ENCODE measurements around the gene CHST6.

The CHST6 gene

DNA sequence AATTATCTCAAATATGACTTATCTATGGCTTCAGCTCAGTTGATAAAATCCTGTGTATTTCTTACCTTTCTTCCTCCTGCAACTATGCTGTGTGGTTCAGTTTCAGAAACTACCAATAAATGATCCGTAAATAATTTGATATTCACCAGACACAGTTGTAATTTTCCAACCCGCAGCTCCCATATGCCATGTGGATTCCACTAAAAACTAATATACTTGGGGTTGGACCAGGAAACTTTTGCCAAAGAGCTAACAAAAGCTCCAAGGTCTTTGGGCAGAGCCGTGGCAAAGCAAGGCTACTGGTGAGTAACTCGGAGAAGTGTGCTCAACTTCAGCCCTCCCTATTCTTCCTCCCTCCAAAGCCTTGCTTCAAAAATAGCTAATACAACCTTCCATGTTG lies 2.3 kb upstream of the CHST6 start:
- CTCF ChIA-PET, result interaction anchor here (0.6 to 2.4 kb wide), 10 partner anchors 9 to 298 kb away, joined by 3 to 20 read pairs (median 4); no protein-coding TSS in a partner anchor
- H3K4me1 ChIP-seq (ENCODE audit: control insufficient read depth, insufficient read depth, low read length), result peaks cover 13% of the 10 kb centered on the region

DNA sequence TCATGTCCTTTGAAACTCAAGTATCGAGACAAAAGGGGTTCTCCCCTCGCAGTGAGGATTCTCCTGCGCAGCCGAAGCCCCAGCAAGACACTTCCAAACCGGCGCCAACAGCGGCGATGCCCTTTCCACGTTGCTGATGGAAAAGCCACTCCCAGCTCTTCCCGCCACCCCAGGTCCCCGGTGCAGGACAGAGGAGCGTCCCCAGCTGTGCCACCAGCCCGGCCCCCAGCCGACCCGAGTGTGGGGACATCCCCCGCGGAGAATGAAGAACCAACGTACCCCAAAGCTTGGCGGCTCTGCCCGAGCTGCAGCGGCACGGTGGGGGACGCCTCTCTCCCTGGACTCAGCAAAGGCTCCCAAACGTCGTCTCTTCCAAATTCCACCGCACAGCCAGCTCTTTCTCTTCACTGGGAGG lies 573 bp downstream of the CHST6 start:
- Histone ChIP-seq H3K4me1 (ENCODE audit: control insufficient read depth, insufficient read depth, low read length) (peaks cover 20% of the 10 kb centered on the region), H3K4me3 (ENCODE audit: low read depth, low read length) (no peak overlapping the region), H3K36me3 (ENCODE audit: control insufficient read depth in 2 of 2, insufficient read depth in 1 of 2, low read length in 2 of 2) (no peaks in the 10 kb centered on the region), H3K9me3 (ENCODE audit: control insufficient read depth, insufficient read depth, low read depth, low read length) (no peaks in the 10 kb centered on the region), H3K27ac (ENCODE audit: extremely low read depth, low read depth, low read length) (no peak overlapping the region)
- CTCF ChIA-PET, result interaction anchor here (1.7 kb wide), 1 partner anchor 23 kb away, joined by 7 read pairs; no protein-coding TSS in a partner anchor
- POLR2A ChIA-PET, result no interaction called here
- TF ChIP-seq ZSCAN30 (tag by site-specific recombination; IDR thresholded peaks at IDR 0.05) (no peak), ZFP41 (tag by site-specific recombination; IDR thresholded peaks at IDR 0.05; ENCODE audit: borderline replicate concordance) (no peak), ZNF114 (tag by site-specific recombination; IDR thresholded peaks at IDR 0.05) (no peak), KLF1 (tag by site-specific recombination; IDR thresholded peaks at IDR 0.05) (no peak), GFI1B (tag by site-specific recombination; IDR thresholded peaks at IDR 0.05) (no peak), ZNF292 (tag by site-specific recombination; IDR thresholded peaks at IDR 0.05; ENCODE audit: borderline replicate concordance, low read depth) (no peak), ZNF175 (tag by site-specific recombination; IDR thresholded peaks at IDR 0.05) (no peak), ZNF626 (tag by site-specific recombination; IDR thresholded peaks at IDR 0.05) (no peak), ZNF132 (tag by site-specific recombination; IDR thresholded peaks at IDR 0.05; ENCODE audit: borderline replicate concordance) (no peak), ZNF239 (tag by site-specific recombination; IDR thresholded peaks at IDR 0.05) (no peak)
- TF ChIP-seq, protein P1, sequence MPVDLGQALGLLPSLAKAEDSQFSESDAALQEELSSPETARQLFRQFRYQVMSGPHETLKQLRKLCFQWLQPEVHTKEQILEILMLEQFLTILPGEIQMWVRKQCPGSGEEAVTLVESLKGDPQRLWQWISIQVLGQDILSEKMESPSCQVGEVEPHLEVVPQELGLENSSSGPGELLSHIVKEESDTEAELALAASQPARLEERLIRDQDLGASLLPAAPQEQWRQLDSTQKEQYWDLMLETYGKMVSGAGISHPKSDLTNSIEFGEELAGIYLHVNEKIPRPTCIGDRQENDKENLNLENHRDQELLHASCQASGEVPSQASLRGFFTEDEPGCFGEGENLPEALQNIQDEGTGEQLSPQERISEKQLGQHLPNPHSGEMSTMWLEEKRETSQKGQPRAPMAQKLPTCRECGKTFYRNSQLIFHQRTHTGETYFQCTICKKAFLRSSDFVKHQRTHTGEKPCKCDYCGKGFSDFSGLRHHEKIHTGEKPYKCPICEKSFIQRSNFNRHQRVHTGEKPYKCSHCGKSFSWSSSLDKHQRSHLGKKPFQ (tag by site-specific recombination; IDR thresholded peaks at IDR 0.05), result no peak
- TF ChIP-seq, protein P2, sequence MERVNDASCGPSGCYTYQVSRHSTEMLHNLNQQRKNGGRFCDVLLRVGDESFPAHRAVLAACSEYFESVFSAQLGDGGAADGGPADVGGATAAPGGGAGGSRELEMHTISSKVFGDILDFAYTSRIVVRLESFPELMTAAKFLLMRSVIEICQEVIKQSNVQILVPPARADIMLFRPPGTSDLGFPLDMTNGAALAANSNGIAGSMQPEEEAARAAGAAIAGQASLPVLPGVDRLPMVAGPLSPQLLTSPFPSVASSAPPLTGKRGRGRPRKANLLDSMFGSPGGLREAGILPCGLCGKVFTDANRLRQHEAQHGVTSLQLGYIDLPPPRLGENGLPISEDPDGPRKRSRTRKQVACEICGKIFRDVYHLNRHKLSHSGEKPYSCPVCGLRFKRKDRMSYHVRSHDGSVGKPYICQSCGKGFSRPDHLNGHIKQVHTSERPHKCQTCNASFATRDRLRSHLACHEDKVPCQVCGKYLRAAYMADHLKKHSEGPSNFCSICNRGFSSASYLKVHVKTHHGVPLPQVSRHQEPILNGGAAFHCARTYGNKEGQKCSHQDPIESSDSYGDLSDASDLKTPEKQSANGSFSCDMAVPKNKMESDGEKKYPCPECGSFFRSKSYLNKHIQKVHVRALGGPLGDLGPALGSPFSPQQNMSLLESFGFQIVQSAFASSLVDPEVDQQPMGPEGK (tag by site-specific recombination; IDR thresholded peaks at IDR 0.05), result no peak
- TF ChIP-seq, protein P3, sequence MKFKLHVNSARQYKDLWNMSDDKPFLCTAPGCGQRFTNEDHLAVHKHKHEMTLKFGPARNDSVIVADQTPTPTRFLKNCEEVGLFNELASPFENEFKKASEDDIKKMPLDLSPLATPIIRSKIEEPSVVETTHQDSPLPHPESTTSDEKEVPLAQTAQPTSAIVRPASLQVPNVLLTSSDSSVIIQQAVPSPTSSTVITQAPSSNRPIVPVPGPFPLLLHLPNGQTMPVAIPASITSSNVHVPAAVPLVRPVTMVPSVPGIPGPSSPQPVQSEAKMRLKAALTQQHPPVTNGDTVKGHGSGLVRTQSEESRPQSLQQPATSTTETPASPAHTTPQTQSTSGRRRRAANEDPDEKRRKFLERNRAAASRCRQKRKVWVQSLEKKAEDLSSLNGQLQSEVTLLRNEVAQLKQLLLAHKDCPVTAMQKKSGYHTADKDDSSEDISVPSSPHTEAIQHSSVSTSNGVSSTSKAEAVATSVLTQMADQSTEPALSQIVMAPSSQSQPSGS (tag by site-specific recombination; IDR thresholded peaks at IDR 0.05; ENCODE audit: low read depth), result no peak

More for the DNA sequence above, 2.3 kb upstream of the CHST6 start:
- H3K27ac ChIP-seq (ENCODE audit: extremely low read depth, low read depth, low read length), result no peak overlapping the region
- POLR2A ChIA-PET, result interaction anchor here (0.9 to 1.3 kb wide), 3 partner anchors 8 to 20 kb away, joined by 3 to 6 read pairs (median 4); no protein-coding TSS in a partner anchor
- H3K4me3 ChIP-seq (ENCODE audit: low read depth, low read length), result no peak overlapping the region
- H3K9me3 ChIP-seq (ENCODE audit: control insufficient read depth, insufficient read depth, low read depth, low read length), result no peaks in the 10 kb centered on the region
- H3K36me3 ChIP-seq (ENCODE audit: control insufficient read depth in 2 of 2, insufficient read depth in 1 of 2, low read length in 2 of 2), result no peaks in the 10 kb centered on the region
- no peak for TF ChIP-seq ZNF266 (tag by site-specific recombination; IDR thresholded peaks at IDR 0.05; ENCODE audit: low read depth)
- TF ChIP-seq, protein P4, sequence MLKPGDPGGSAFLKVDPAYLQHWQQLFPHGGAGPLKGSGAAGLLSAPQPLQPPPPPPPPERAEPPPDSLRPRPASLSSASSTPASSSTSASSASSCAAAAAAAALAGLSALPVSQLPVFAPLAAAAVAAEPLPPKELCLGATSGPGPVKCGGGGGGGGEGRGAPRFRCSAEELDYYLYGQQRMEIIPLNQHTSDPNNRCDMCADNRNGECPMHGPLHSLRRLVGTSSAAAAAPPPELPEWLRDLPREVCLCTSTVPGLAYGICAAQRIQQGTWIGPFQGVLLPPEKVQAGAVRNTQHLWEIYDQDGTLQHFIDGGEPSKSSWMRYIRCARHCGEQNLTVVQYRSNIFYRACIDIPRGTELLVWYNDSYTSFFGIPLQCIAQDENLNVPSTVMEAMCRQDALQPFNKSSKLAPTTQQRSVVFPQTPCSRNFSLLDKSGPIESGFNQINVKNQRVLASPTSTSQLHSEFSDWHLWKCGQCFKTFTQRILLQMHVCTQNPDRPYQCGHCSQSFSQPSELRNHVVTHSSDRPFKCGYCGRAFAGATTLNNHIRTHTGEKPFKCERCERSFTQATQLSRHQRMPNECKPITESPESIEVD (tag by site-specific recombination; IDR thresholded peaks at IDR 0.05), result 0 out of 2 replicates have a peak, but pooled peaks have one; percentile 46
- TF ChIP-seq ZNF404 (tag by site-specific recombination; IDR thresholded peaks at IDR 0.05), result no peak
- TF ChIP-seq GFI1B (tag by site-specific recombination; IDR thresholded peaks at IDR 0.05), result no peak
- TF ChIP-seq ZNF335 (tag by site-specific recombination; conservative IDR thresholded peaks at IDR 0.05), result no peak
- TF ChIP-seq, protein P5, sequence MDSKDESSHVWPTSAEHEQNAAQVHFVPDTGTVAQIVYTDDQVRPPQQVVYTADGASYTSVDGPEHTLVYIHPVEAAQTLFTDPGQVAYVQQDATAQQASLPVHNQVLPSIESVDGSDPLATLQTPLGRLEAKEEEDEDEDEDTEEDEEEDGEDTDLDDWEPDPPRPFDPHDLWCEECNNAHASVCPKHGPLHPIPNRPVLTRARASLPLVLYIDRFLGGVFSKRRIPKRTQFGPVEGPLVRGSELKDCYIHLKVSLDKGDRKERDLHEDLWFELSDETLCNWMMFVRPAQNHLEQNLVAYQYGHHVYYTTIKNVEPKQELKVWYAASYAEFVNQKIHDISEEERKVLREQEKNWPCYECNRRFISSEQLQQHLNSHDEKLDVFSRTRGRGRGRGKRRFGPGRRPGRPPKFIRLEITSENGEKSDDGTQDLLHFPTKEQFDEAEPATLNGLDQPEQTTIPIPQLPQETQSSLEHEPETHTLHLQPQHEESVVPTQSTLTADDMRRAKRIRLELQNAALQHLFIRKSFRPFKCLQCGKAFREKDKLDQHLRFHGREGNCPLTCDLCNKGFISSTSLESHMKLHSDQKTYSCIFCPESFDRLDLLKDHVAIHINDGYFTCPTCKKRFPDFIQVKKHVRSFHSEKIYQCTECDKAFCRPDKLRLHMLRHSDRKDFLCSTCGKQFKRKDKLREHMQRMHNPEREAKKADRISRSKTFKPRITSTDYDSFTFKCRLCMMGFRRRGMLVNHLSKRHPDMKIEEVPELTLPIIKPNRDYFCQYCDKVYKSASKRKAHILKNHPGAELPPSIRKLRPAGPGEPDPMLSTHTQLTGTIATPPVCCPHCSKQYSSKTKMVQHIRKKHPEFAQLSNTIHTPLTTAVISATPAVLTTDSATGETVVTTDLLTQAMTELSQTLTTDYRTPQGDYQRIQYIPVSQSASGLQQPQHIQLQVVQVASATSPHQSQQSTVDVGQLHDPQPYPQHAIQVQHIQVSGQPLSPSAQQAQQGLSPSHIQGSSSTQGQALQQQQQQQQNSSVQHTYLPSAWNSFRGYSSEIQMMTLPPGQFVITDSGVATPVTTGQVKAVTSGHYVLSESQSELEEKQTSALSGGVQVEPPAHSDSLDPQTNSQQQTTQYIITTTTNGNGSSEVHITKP (tag by site-specific recombination; IDR thresholded peaks at IDR 0.05), result peak; percentile 39; the same call in 1 of the 2 replicates
- TF ChIP-seq, protein P6, sequence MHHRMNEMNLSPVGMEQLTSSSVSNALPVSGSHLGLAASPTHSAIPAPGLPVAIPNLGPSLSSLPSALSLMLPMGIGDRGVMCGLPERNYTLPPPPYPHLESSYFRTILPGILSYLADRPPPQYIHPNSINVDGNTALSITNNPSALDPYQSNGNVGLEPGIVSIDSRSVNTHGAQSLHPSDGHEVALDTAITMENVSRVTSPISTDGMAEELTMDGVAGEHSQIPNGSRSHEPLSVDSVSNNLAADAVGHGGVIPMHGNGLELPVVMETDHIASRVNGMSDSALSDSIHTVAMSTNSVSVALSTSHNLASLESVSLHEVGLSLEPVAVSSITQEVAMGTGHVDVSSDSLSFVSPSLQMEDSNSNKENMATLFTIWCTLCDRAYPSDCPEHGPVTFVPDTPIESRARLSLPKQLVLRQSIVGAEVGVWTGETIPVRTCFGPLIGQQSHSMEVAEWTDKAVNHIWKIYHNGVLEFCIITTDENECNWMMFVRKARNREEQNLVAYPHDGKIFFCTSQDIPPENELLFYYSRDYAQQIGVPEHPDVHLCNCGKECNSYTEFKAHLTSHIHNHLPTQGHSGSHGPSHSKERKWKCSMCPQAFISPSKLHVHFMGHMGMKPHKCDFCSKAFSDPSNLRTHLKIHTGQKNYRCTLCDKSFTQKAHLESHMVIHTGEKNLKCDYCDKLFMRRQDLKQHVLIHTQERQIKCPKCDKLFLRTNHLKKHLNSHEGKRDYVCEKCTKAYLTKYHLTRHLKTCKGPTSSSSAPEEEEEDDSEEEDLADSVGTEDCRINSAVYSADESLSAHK (tag by site-specific recombination; IDR thresholded peaks at IDR 0.05), result peak; percentile 37; the same call in 1 of the 2 replicates
